SKM-1 treated with dmso at 0.1 percent for 144 hours (cell line): ENCODE measurements around the gene PCNP.
A peak's percentile ranks its signal among the peaks of the same experiment; 100 is the strongest.
"Not testable (repeated sequence)": the region's sequence is repeated elsewhere in the genome, so short reads cannot be mapped to it uniquely, and the experiment has no call there.

ENCODE experiments used
- DNase-seq: peaks from one replicate; lab custom pipeline; 2025; ENCODE audit not compliant: unreplicated experiment; lab: John Stamatoyannopoulos, UW

Gene PCNP

GRCh38 chr3:101573449-101574387, at the start of gene PCNP:
TSS of gene PCNP (plus strand) at chr3:101574180. CDS start at chr3:101574216, 36 bp downstream.
- DNase-seq = peak; percentile 98

- DNase-seq = no peak
Measured at GRCh38 chr3:101527441-101527840, 46.5 kb upstream of the PCNP start.

- DNase-seq = no peak
Measured at GRCh38 chr3:101527906-101528305, 46.1 kb upstream of the PCNP start.

GRCh38 chr3:101529816-101530685, 43.9 kb upstream of the PCNP start:
- no peak for DNase-seq

- DNase-seq = no peak
Measured at GRCh38 chr3:101530686-101531047, 43.3 kb upstream of the PCNP start.

GRCh38 chr3:101531473-101532086, 42.4 kb upstream of the PCNP start:
- no peak for DNase-seq

GRCh38 chr3:101532783-101533602, 41.0 kb upstream of the PCNP start:
- no peak for DNase-seq

- DNase-seq = no peak
Measured at GRCh38 chr3:101533603-101533968, 40.4 kb upstream of the PCNP start.

GRCh38 chr3:101535221-101535620, 38.8 kb upstream of the PCNP start:
- DNase-seq = no peak

- no peak for DNase-seq
Measured at GRCh38 chr3:101536266-101536665, 37.7 kb upstream of the PCNP start.

GRCh38 chr3:101536955-101537354, 37.0 kb upstream of the PCNP start:
- not testable (repeated sequence) for DNase-seq

GRCh38 chr3:101542957-101543356, 31.0 kb upstream of the PCNP start:
- DNase-seq = no peak

GRCh38 chr3:101544161-101544850, 29.7 kb upstream of the PCNP start:
- DNase-seq = no peak

GRCh38 chr3:101548527-101549105, 25.4 kb upstream of the PCNP start:
- no peak for DNase-seq

- no peak for DNase-seq
Measured at GRCh38 chr3:101549473-101549872, 24.5 kb upstream of the PCNP start.

- DNase-seq = not testable (repeated sequence)
Measured at GRCh38 chr3:101551359-101552081, 22.5 kb upstream of the PCNP start.

GRCh38 chr3:101553381-101553780, 20.6 kb upstream of the PCNP start:
- DNase-seq = not testable (repeated sequence)

- no peak for DNase-seq
Measured at GRCh38 chr3:101556064-101556463, 17.9 kb upstream of the PCNP start.
